Measurements from ENCODE around the gene TMEM109.

Gene TMEM109

DNA sequence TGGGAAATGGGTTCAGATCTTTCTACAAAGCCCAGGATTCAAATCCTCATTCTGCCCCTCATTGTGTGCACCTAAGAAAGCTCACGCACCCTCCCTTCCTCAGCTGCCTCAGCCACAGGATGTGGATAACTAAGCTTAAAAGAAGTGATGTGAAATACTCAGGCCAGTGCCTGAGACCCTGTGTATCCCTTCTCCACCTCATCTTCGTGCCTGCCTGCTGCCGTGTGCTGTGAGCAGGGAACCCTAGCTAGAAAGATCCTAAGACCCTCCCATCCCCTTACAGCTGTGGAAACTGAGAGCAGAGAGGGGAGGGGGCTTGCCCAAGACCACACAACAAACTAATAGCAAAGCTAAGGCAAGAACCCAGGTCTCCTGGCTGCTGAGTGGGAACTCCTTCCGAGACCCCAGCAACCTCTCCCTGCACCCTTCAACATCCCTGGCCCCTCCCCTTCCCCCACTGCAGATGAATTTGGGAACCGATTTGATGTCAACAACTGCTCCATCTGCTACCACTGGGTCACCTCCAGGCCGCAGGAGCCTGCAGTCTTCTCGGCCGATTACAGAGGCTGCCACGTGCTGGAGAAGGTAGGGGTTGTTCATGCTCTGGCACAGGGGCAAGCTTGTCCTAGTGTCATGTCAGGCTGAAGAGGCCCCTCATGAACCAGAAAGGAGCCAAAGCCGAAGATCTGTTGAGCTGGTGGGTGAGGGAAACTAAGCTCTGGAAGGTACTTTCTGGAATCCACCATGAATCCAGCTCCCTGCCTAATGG is 45.1 kb upstream of the TMEM109 start:
- TF ChIP-seq BHLHE40 (IDR thresholded peaks at IDR 0.05; ENCODE audit: borderline replicate concordance) (no peak), FOXM1 (IDR thresholded peaks at IDR 0.05; ENCODE audit: borderline replicate concordance) (no peak), ZNF384 (IDR thresholded peaks at IDR 0.05) (no peak), SUZ12 (IDR thresholded peaks at IDR 0.05) (no peak), ARNT (IDR thresholded peaks at IDR 0.05) (no peak), HDGF (IDR thresholded peaks at IDR 0.05; ENCODE audit: borderline replicate concordance) (no peak), CTBP1 (IDR thresholded peaks at IDR 0.05; ENCODE audit: borderline replicate concordance) (no peak), LEF1 (IDR thresholded peaks at IDR 0.05; ENCODE audit: borderline replicate concordance) (no peak), NFRKB (IDR thresholded peaks at IDR 0.05) (no peak), SP1 (IDR thresholded peaks at IDR 0.05) (no peak), FOXK2 (IDR thresholded peaks at IDR 0.05) (no peak), FOXA1 (IDR thresholded peaks at IDR 0.05) (no peak)
- TF ChIP-seq, protein P1, sequence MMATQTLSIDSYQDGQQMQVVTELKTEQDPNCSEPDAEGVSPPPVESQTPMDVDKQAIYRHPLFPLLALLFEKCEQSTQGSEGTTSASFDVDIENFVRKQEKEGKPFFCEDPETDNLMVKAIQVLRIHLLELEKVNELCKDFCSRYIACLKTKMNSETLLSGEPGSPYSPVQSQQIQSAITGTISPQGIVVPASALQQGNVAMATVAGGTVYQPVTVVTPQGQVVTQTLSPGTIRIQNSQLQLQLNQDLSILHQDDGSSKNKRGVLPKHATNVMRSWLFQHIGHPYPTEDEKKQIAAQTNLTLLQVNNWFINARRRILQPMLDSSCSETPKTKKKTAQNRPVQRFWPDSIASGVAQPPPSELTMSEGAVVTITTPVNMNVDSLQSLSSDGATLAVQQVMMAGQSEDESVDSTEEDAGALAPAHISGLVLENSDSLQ (IDR thresholded peaks at IDR 0.05), result no peak
- DNase-seq (ENCODE audit: extremely low spot score), result no peak
- CTCF ChIA-PET, result no interaction called here
- POLR2A ChIA-PET, result no interaction called here

DNA sequence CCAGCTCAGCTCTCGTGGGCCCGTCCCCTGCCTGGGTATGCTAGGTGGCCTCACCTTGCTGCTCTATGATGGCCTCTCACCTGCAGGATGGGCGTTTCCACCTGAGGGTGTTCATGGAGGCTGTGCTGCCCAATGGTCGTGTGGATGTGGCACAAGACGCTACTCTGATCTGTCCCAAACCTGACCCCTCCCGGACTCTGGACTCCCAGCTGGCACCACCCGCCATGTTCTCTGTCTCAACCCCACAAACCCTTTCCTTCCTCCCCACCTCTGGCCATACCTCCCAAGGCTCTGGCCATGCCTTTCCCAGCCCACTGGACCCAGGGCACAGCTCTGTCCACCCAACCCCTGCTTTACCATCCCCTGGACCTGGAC is 44.5 kb upstream of the TMEM109 start:
- POLR2A ChIA-PET, result no interaction called here
- CTCF ChIA-PET, result no interaction called here
- DNase-seq (ENCODE audit: extremely low spot score), result no peak
- TF ChIP-seq BHLHE40 (IDR thresholded peaks at IDR 0.05; ENCODE audit: borderline replicate concordance) (no peak), ZNF384 (IDR thresholded peaks at IDR 0.05) (no peak), ELF4 (IDR thresholded peaks at IDR 0.05) (no peak), FOXA1 (IDR thresholded peaks at IDR 0.05) (no peak), L3MBTL2 (conservative IDR thresholded peaks at IDR 0.05) (no peak), HDGF (IDR thresholded peaks at IDR 0.05; ENCODE audit: borderline replicate concordance) (no peak), CTBP1 (IDR thresholded peaks at IDR 0.05; ENCODE audit: borderline replicate concordance) (no peak), FOXM1 (IDR thresholded peaks at IDR 0.05; ENCODE audit: borderline replicate concordance) (no peak), ARNT (IDR thresholded peaks at IDR 0.05) (no peak), SP1 (IDR thresholded peaks at IDR 0.05) (no peak), TARDBP (IDR thresholded peaks at IDR 0.05) (no peak), FOXK2 (IDR thresholded peaks at IDR 0.05) (no peak), SUZ12 (IDR thresholded peaks at IDR 0.05) (no peak), LEF1 (IDR thresholded peaks at IDR 0.05; ENCODE audit: borderline replicate concordance) (no peak), NFRKB (IDR thresholded peaks at IDR 0.05) (no peak)
- TF ChIP-seq, protein P1 (IDR thresholded peaks at IDR 0.05), result no peak

DNA sequence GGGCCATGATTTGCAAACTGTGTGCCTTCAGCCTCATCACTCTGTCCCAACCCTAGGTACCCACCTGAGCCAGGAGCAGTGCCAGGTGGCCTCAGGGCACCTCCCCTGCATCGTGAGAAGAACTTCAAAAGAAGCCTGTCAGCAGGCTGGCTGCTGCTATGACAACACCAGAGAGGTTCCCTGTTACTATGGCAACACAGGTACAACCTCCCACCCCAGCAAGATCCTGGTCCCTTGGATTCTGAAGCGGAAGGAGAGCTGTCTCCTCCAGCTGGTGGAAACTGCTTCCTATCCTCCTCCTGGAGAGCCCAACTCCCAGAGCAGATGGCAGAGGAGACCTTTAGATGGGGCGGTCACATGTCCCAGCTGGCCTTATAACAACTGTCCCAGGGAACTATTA is 43.7 kb upstream of the TMEM109 start:
- no peak for DNase-seq (ENCODE audit: extremely low spot score)
- POLR2A ChIA-PET, result no interaction called here
- TF ChIP-seq CTBP1 (IDR thresholded peaks at IDR 0.05; ENCODE audit: borderline replicate concordance) (no peak), TARDBP (IDR thresholded peaks at IDR 0.05) (no peak), NFRKB (IDR thresholded peaks at IDR 0.05) (no peak), FOXK2 (IDR thresholded peaks at IDR 0.05) (no peak), FOXM1 (IDR thresholded peaks at IDR 0.05; ENCODE audit: borderline replicate concordance) (no peak), FOXA1 (IDR thresholded peaks at IDR 0.05) (no peak), ELF4 (IDR thresholded peaks at IDR 0.05) (no peak), LEF1 (IDR thresholded peaks at IDR 0.05; ENCODE audit: borderline replicate concordance) (no peak), ARNT (IDR thresholded peaks at IDR 0.05) (no peak)
- TF ChIP-seq, protein P1 (IDR thresholded peaks at IDR 0.05), result no peak
- CTCF ChIA-PET, result no interaction called here

DNA sequence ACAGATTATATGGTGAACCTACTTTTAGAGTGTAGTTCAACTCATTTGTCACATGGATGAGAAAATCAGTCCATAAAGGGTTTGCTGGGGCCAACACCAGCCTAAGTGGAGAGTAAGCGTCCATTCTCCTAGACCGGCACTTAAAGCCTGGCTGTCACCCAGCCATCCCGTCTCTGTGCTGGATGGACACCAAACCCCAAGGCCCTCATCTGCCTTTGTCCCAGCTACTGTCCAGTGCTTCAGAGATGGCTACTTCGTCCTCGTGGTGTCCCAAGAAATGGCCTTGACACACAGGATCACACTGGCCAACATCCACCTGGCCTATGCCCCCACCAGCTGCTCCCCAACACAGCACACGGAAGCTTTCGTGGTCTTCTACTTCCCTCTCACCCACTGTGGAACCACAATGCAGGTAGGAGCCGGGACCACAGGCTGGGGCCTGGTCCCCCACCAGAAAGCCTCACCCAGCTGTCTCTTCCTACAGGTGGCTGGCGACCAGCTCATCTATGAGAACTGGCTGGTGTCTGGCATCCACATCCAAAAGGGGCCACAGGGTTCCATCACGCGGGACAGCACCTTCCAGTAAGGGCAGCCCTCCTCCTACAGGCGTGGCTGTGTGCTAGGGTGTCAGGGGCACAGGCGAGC is 43.1 kb upstream of the TMEM109 start:
- no peak for DNase-seq (ENCODE audit: extremely low spot score)
- CTCF ChIA-PET, result interaction anchor here (1.1 kb wide), 1 partner anchor 11 kb away, joined by 3 read pairs; no protein-coding TSS in a partner anchor
- POLR2A ChIA-PET, result no interaction called here
- TF ChIP-seq LEF1 (IDR thresholded peaks at IDR 0.05; ENCODE audit: borderline replicate concordance) (no peak), SP1 (IDR thresholded peaks at IDR 0.05) (no peak), HDGF (IDR thresholded peaks at IDR 0.05; ENCODE audit: borderline replicate concordance) (no peak), FOXM1 (IDR thresholded peaks at IDR 0.05; ENCODE audit: borderline replicate concordance) (no peak)

DNA sequence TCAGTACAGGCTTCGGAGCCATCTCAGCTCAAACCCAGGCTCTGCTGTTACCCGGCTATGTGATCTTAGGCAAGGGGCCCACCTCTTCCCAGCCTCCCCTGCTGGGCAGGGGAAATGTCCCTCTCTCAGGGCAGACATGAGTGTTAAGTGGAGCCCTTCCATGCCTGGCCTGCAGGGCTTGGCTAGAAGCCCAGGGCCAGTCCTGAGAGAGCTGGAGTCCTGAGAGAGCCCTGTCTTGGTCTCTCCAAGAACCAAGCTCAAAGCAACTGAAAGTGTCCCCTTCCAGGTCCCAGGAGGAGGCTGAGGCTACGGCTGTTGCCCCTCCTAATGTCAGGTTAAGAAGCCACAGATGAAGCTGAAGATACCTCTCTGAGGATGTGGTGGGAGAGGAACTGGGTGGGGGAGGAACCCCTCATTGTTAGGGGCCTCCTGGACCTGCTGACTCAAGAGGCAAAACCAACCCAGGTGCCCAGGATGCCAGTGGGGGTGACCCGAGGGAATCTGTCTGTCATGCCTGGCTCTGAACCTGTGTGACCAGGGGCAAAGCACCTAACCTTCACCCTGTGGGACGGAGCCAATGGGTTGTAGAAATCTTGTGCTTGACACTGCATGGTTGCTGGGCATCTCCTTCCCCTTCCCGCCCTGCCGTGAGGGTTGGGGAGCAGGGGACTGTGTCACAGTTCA is 42.4 kb upstream of the TMEM109 start:
- TF ChIP-seq ZNF384 (IDR thresholded peaks at IDR 0.05), result no peak
- TF ChIP-seq ARNT (IDR thresholded peaks at IDR 0.05), result no peak
- no peak for TF ChIP-seq TARDBP (IDR thresholded peaks at IDR 0.05)
- TF ChIP-seq, protein P1 (IDR thresholded peaks at IDR 0.05), result no peak
- TF ChIP-seq NFRKB (IDR thresholded peaks at IDR 0.05), result no peak
- no peak for TF ChIP-seq CTBP1 (IDR thresholded peaks at IDR 0.05; ENCODE audit: borderline replicate concordance)
- TF ChIP-seq FOXA1 (IDR thresholded peaks at IDR 0.05), result no peak
- TF ChIP-seq LEF1 (IDR thresholded peaks at IDR 0.05; ENCODE audit: borderline replicate concordance), result no peak
- no peak for DNase-seq (ENCODE audit: extremely low spot score)
- CTCF ChIA-PET, result interaction anchor here (1.1 kb wide), 1 partner anchor 10 kb away, joined by 3 read pairs; no protein-coding TSS in a partner anchor

More for the DNA sequence above, 42.4 kb upstream of the TMEM109 start:
- POLR2A ChIA-PET, result no interaction called here

Measured in HEK293T (cell line).